Gastrocnemius medialis (tissue), 4 donors: ENCODE measurements around the gene CFLAR.

Experiments used
- CTCF ChIP-seq, 5 experiments: fragments of 450-650 bp in 3 of 5; fragments of 200-600 bp in 2 of 5; sonication (generic) in 2 of 5; IDR thresholded peaks in 4 of 5; conservative IDR thresholded peaks in 1 of 5; 1 replicate in 4 of 5; 2 replicates in 1 of 5; pipeline ENCODE4 v1.5.1; 2016 to 2019; ENCODE audit warnings: antibody characterized with exemption in 5 of 5, mild to moderate bottlenecking in 3 of 5, moderate library complexity in 3 of 5
- POLR2A ChIP-seq, 2 donors: fragments of 450-650 bp; IDR thresholded peaks; one replicate each; pipeline ENCODE4 v1.6.1; 2017; ENCODE audit warnings: antibody characterized with exemption in 2 of 2, mild to moderate bottlenecking in 2 of 2, moderate library complexity in 2 of 2

DNA sequence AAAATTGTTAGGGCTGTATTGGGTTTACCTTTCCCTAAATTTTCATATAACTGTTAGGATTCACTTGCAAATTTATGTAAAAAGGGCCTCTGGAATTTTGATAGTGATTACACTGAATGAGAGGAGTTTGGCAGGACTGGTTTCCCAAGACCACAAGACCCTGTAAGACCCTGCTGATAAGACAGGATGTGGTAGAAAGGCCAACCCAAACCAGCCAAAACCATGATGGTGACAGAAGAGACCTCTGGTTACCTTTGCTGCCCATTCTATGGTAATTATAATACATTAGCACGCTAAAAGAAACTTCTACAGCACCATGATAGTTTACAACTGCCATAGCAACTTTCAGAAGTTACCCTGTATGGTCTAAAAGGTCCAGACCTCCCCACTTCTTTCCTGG, 58.7 kb downstream of the CFLAR start:
- TF ChIP-seq CTCF (IDR thresholded peaks at IDR 0.05 in 4 of 5, conservative IDR thresholded peaks at IDR 0.05 in 1 of 5) (no peak), POLR2A (IDR thresholded peaks at IDR 0.05) (no peak)
